Measurements from ENCODE around the gene PDPN.
"Not testable (repeated sequence)": the region's sequence is repeated elsewhere in the genome, so short reads cannot be mapped to it uniquely, and the experiment has no call there.

The PDPN gene, protein sequence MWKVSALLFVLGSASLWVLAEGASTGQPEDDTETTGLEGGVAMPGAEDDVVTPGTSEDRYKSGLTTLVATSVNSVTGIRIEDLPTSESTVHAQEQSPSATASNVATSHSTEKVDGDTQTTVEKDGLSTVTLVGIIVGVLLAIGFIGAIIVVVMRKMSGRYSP

DNA sequence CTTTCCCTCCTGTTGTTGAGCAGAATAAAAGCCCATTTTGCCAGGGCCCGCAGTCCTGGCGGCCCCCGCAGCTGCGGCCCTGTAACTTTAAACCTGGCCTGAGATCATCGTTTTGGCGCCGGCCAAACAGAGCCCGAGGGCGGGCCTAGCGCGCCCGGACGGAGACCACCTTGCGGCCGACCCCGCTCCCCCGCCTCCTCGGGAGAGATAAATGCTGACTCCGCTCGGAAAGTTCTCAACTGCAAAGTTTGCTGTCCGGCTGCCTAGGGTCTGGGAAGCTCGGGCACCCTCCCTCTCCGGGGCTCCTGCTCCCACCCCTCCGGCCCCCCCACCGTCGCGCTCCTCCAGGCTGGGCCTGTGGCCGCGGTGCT is at the start of gene PDPN:
Gene PDPN, plus strand, starts transcription at position 238 of the 371 bp plus-strand sequence. CDS start 202 bp downstream, outside the sequence.
- DNase-seq = no peak

DNA sequence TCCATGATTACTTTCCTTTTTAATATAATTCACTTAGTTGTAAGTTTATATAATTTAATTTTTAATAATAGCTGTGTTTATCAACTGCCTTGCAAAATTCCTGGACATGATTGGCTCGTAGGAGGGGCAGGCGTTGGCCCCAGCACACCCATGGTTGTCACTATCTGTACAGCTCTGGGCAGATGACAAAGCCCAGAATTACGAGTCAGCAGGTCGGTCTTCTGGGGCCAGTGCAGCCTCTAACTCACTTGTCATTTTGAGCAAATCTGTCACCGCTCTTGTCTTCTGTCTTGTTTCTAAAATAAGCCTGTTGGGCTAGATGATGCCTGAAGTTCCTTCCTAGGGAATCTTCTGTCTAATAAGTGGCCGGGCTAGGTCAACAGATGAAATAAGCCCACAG is 48.4 kb upstream of the PDPN start:
- no peak for DNase-seq

- DNase-seq = no peak
These were observed 47.1 kb upstream of the PDPN start for GRCh38 chr1:13536571-13536970.

DNA sequence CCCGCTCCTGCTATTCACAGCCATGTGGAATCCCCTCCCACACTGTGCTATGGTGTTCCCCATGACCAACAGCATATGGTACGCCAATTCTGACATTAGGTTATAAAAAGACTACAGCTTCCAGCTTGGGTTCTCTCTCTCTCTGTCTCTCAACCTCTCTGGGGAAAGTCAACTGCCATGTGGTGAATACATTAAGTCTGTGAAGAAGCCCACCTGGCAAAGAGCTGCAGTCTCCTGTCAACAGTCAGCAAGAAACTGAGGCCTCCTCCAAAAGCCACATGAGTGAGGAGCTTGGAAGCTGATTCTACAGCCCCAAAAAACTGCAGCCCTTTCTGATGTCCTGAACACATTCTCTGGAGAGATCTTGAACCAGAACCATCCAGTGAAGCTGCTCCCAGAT is 44.8 kb upstream of the PDPN start:
- DNase-seq = no peak

DNA sequence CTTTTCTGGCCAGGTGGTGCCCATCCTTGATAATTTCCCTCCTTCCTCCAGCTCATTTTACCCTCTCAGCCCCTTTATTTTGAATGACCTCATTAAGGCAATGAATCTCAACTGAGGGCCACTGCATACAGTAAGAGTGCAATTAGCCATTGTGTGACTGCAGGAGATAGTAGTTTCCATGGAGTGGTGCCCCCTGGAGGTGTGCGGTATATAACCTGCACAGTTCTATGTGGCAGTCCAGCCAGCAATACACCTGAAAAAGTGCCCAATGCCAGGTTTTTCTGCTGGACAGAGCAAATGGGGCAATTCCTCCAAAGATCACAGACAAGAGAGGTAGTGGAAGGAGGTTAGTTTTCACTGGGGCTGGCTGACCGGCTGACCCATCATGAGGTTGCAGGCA is 43.9 kb upstream of the PDPN start:
- DNase-seq = no peak

DNA sequence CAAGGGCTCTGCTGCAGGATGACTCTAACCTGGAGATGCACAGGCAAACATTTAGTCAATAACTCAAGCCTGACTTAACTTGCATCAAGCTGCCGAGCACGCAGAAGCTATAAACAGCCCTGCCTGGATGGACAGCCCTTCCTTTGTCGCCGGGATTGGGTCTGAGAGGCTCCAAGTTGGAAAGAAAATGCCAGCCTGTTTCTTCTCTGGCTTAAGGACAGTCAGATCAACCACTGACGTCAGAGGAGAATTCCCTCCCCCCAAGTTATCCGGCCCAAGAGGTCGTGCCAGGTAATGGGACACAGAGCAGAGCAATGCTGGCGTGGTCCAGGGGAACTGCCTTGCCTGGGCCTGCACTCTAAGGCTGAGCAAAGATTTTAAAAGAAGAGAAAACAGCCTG is 42.8 kb upstream of the PDPN start:
- DNase-seq = no peak

DNA sequence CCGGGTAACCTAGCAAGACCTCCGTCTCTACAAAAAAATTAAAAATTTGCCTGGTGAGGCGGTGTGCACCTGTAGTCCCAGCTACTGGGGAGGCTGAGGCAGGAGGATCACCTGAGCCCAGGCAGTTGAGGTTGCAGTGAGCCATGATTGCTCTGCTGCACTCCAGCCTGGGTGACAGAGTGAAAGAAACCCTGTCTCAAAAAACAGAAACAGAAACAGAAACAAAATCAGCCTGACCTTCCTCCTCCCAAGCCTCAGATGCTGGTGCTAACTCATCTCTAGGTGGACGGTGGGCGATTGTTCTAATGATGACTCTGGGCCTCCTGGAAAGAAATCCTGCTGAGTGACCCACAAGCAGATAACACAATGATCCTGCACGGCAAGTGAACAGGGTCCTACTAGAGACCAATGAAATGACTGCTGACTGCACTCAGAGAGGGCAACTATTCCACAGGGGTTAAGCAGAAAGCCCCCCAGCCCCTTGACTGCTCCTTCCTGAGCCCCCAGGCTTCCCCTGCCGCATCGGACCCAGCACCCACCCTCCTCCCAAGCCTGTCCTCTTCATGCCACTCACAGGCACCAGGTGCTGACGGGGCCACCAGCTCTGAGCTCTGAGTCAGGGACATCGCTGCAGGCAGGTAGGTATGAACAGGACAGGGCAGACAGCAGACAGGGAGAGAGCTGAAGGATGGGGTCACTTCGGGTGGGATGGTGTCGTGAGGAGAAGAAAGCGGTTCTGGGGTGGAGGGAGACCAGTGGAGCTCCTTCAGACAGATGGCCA is 42.0 kb upstream of the PDPN start:
- no peak for DNase-seq

DNA sequence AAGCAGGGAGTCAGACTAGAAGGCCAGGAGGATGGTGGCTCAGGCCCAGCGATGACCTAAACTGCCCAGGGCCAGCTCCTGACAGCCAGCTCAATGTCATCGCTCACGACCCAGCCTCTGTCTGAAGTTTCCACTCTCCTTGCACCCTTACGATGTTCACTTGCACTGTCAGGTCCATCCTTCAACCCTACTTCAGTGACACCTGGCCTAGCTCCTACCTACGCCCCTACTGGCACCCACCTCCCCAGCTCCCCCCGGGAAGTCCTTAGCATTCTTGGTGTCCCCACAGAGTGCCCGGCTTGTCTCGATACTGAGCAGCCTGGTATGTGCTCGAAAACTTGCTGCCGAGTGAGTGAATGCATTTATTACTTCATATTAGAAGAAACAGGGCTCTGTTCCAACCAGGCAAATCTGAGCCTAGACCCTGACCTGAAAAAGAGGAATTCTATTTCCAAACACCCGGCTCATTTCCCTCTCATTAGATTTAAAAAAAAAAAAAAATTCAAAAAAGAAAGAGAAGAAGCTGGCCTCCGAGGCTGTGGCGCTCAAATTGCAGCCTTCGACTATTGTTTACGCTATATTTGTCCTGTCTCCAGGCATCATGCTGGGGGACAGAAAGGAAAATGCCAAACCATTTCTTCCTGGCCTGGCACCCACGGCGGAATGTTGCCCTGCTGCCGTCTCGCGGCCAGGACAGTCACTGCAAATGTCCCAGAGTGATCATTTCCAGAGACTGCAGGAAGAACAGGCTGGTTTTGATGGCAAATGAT is 40.0 kb upstream of the PDPN start:
- no peak for DNase-seq

DNA sequence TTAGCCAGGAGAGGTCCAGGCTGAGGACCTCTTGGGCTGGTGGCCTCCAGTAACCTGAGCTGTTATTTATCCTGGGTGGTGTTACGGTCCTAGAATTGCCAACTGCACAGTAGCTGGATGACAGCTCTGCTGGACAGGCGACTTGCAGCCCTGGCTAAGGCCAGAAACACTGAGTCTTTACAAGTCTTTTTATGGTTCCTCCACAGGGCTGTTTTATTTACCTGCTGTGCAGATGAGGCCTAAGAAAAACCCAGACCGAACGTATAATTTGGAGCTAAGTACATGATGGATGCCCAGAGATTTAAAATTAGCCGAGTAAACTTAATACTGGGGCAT is 39.4 kb upstream of the PDPN start:
- DNase-seq = no peak

- no peak for DNase-seq
These were observed 36.8 kb upstream of the PDPN start for GRCh38 chr1:13546791-13547190.

DNA sequence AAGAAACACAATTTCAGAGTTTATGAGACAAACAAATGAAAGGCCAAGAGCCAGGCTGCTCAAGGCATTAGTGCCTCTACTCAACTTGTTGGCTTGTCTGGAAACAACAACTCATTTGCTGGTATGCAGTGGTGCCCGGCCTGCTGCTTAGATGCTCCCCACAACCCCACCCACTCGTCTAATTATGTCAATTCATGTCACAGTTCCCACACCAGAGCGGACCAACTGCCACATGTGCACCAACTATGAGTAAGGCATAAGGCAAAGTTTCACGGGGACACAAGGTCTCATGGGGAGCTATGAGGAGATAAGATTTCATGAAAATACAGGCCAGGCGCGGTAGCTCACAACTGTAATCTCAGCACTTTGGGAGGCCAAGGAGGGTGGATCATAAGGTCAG is 35.4 kb upstream of the PDPN start:
- DNase-seq = no peak

GRCh38 chr1:13549021-13549420 is 34.6 kb upstream of the PDPN start:
- no peak for DNase-seq

- no peak for DNase-seq
These were observed 34.1 kb upstream of the PDPN start for GRCh38 chr1:13549521-13549920.

- DNase-seq = no peak
These were observed 33.0 kb upstream of the PDPN start for GRCh38 chr1:13550663-13551062.

DNA sequence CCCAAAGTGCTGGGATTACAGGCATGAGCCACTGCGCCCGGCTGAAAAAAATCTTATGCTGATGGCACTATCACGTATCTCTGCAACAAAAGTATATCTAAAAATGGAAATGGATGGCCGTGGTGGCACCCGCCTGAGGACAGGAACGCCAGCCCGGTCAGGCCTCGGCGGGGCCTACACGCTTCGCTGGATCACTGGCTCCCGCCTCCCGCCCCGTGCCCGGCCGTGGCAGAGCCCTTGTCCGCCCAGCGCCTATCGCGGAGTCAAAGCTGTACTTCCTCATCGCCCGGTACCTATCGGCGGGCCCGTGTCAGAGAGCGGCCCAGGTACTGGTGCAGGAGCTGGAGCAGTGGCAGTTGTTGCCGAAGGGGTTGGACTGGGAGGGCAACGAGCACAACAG is 28.8 kb upstream of the PDPN start:
- DNase-seq = no peak

GRCh38 chr1:13556224-13556764 is 27.3 kb upstream of the PDPN start:
- DNase-seq = no peak

- no peak for DNase-seq
These were observed 23.1 kb upstream of the PDPN start for GRCh38 chr1:13560541-13560940.

GRCh38 chr1:13562981-13563380 is 20.7 kb upstream of the PDPN start:
- DNase-seq = not testable (repeated sequence)

GRCh38 chr1:13564073-13564472 is 19.6 kb upstream of the PDPN start:
- DNase-seq = no peak

GRCh38 chr1:13570435-13570834 is 13.2 kb upstream of the PDPN start:
- DNase-seq = not testable (repeated sequence)

DNA sequence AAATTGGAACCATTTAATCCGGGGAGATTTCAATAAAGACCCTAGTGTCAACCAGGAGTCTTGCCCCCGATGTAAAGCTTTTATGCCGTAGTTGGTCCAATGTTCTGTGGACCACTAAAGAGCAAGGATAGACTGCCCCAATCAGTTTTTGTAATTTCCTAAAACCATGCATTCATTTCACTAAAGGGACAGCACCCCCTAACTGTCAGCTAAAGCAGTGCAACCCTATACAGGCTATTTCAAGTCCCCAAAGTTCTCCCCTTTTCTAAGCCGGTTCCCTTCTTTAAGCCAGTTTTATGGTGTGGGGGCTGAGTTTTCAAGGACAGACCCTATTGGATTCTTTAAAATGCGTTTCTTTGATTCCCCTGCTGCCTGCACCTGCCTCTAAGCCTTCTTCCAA is 12.7 kb upstream of the PDPN start:
- no peak for DNase-seq

- DNase-seq = no peak
These were observed 10.0 kb upstream of the PDPN start for GRCh38 chr1:13573586-13573985.

- no peak for DNase-seq
These were observed 6.7 kb upstream of the PDPN start for GRCh38 chr1:13576926-13577325.

GRCh38 chr1:13577846-13578245 is 5.8 kb upstream of the PDPN start:
- DNase-seq = no peak
